ENCODE data around the gene MATCAP1. TPM values are rescaled to one million over a fixed set of nuclear protein-coding genes. Genes with fewer than 3 reads are reported as not detected.

MATCAP1 gene
- total and polyA plus RNA-seq, 2 of the 13 experiments (the other 11 are each of a cell fraction or from before 2014, with no cell fraction given), result 11.2 to 24.5 TPM

GRCh38 chr16:67158637-67159600, 24.8 kb downstream of the MATCAP1 start (continued):
- TF ChIP-seq ZBTB40 (IDR thresholded peaks at IDR 0.05) (no peak), ZBTB40 (CRISPR knock-in tag; IDR thresholded peaks at IDR 0.05) (no peak), PCBP1 (IDR thresholded peaks at IDR 0.05; ENCODE audit: borderline replicate concordance, low read depth, low read length) (0 out of 2 replicates have a peak, but pooled peaks have one; percentile 79), MYPOP (CRISPR knock-in tag; IDR thresholded peaks at IDR 0.05) (no peak), ATF1 (CRISPR knock-in tag; IDR thresholded peaks at IDR 0.05) (no peak), IRX3 (CRISPR knock-in tag; IDR thresholded peaks at IDR 0.05; ENCODE audit: borderline replicate concordance, low read depth) (no peak), ISL2 (CRISPR knock-in tag; IDR thresholded peaks at IDR 0.05) (no peak), PAWR (CRISPR knock-in tag; IDR thresholded peaks at IDR 0.05; ENCODE audit: borderline replicate concordance) (no peak), CBX5 (CRISPR knock-in tag; IDR thresholded peaks at IDR 0.05; ENCODE audit: borderline replicate concordance) (no peak), MYNN (CRISPR knock-in tag; IDR thresholded peaks at IDR 0.05; ENCODE audit: low read depth) (no peak), ZNF607 (CRISPR knock-in tag; IDR thresholded peaks at IDR 0.05; ENCODE audit: borderline replicate concordance) (no peak), SALL2 (CRISPR knock-in tag; IDR thresholded peaks at IDR 0.05) (no peak; the same call in 1 of the 2 replicates), SMAD1 (CRISPR knock-in tag; IDR thresholded peaks at IDR 0.05; ENCODE audit: borderline replicate concordance, low read depth) (0 out of 2 replicates have a peak, but pooled peaks have one; percentile 18), SMARCC2 (IDR thresholded peaks at IDR 0.05) (no peak), CREM (IDR thresholded peaks at IDR 0.05) (no peak), CREM (CRISPR knock-in tag; IDR thresholded peaks at IDR 0.05) (no peak), TBX3 (IDR thresholded peaks at IDR 0.05; ENCODE audit: borderline replicate concordance) (no peak), CCAR2 (optimal IDR thresholded peaks at IDR 0.05; ENCODE audit: low read depth, low read length) (no peak), HOXA3 (CRISPR knock-in tag; IDR thresholded peaks at IDR 0.05) (0 out of 2 replicates have a peak, but pooled peaks have one; percentile 7), MYC (CRISPR knock-in tag; IDR thresholded peaks at IDR 0.05; ENCODE audit: borderline replicate concordance) (0 out of 2 replicates have a peak, but pooled peaks have one; percentile 1)

Measured in HepG2 (cell line).